ENCODE measurements around the gene CDH22.

Gene CDH22

DNA sequence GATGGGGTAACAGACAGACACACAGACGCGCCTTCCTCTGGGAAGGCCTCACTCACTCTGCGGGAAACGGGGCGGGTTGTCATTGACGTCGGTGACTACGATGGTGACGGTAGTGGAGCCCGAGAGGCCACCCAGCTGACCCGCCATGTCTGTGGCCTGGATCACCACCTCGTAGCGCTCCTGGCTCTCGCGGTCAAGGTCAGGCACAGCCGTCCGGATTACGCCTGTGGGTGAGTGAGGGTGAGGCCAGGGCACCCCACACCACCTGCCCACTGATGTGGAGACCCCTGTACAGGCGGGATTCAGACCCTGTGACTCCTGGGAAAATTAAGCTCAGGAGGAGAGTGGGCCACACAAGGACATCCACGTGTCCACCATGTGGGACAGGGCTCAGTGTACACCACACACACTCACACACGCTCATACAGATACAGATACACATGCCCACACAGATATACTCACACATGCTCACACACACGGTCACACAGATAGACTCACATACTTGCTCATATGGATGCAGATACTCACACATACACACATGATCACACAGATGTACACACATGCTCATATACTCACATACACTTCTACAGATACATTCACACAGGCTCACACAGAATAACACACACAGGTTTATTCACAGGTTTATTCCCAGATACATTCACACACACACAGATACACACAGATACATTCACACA is 91.4 kb downstream of the CDH22 start:
- Histone ChIP-seq H3K14ac (ENCODE audit: low read length) (peak overlapping the region; percentile 56), H3K9me3 (replicated peaks in 1 of 2; ENCODE audit: control insufficient read depth in 2 of 2, insufficient read depth in 1 of 2, low read depth in 1 of 2, low read length in 2 of 2) (no peaks in the 10 kb centered on the region), H3K4me3 (ENCODE audit: low read length in 2 of 2) (no peak overlapping the region), H4K8ac (ENCODE audit: low read depth, low read length) (no peak overlapping the region), H4K91ac (ENCODE audit: low read depth, low read length, poor library complexity) (peak overlapping the region; percentile 89), H3K36me3 (replicated peaks in 1 of 2; ENCODE audit: control insufficient read depth in 2 of 2, insufficient read depth in 2 of 2, low read length in 2 of 2) (no peaks in the 10 kb centered on the region), H2BK15ac (ENCODE audit: low read length) (peak overlapping the region; percentile 63), H3K27ac (replicated peaks; ENCODE audit: low read length) (peak overlapping the region; percentile 78), H3K9ac (ENCODE audit: low read depth, low read length, poor library complexity) (no peak overlapping the region), H3K18ac (ENCODE audit: low read length) (peak overlapping the region; percentile 91), H3K23ac (ENCODE audit: low read depth, low read length, poor library complexity) (peak overlapping the region; percentile 45), H3K4ac (ENCODE audit: low read length) (no peak overlapping the region), H3K4me2 (ENCODE audit: insufficient read depth, low read length, poor library complexity, severe bottlenecking) (no peak overlapping the region), H2AFZ (ENCODE audit: low read length) (no peak overlapping the region), H2AK5ac (ENCODE audit: low read depth, low read length) (peak overlapping the region; percentile 31), H3K4me1 (ENCODE audit: control insufficient read depth in 2 of 2, insufficient read depth in 1 of 2, low read depth in 1 of 2, low read length in 2 of 2) (peaks cover 26 to 35% of the 10 kb centered on the region in 2 donors), H2BK5ac (ENCODE audit: low read length) (peak overlapping the region; percentile 91), H3K79me1 (ENCODE audit: low read depth, low read length) (no peaks in the 10 kb centered on the region), H2BK12ac (ENCODE audit: low read length) (peak overlapping the region; percentile 95), H3K27me3 (ENCODE audit: control insufficient read depth in 3 of 3, insufficient read depth in 3 of 3, low read depth in 1 of 3, low read length in 3 of 3) (peaks cover 0 to 2% (median 0%) of the 10 kb centered on the region in 3 experiments), H2BK120ac (ENCODE audit: low read depth, low read length) (peak overlapping the region; percentile 37)
- WGBS, 2 donors (ENCODE audit: extremely low coverage in 2 of 2, insufficient read length in 2 of 2, insufficient replicate concordance in 1 of 2): no CpG with 5 or more reads among the region's 22 CpGs
- DNase-seq (ENCODE audit: low spot score): no peak

DNA sequence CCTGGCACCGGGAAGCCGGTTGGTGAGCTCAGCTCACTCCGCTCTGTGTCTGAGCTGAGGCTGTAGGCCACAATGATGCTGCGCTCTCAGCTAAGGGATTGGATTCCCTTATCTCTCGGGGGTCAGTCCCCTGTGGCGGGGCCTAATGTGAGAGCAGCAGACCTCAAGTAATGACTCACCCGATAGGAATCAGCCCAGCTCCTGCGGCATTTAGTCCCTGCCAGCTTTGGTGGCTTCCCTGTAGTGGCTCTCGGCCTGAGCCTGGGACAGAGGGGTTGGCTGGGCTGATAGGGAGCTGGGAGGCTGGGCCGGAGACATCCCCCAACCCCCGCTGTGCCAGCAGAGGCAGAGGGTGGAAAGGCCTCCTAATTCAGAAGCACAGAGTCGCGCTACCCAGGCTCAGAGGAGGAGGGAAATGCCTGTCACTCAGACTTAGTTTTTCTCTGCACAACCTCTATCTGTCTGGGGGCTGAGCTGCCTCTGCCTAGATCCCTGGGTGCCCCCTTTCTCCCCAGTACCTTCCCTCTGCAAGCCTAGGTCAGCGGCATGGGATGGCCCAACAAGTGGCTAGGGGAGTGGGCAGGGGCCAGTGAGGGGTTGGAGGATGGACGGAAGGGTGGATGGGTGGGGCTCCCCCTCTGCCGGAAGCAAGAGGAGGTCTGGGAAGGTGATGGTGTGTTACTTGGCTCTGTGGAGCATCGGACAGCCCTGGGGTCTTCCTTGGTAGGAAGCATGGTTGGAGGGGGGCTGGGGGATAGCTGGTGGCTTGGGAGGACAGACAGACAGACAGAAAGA is 92.2 kb downstream of the CDH22 start:
- Histone ChIP-seq H3K18ac (ENCODE audit: low read length) (peak overlapping the region; percentile 91), H2BK12ac (ENCODE audit: low read length) (no peak overlapping the region), H2BK120ac (ENCODE audit: low read depth, low read length) (peak overlapping the region; percentile 37), H3K27me3 (ENCODE audit: control insufficient read depth in 3 of 3, insufficient read depth in 3 of 3, low read depth in 1 of 3, low read length in 3 of 3) (peaks cover 0 to 4% (median 0%) of the 10 kb centered on the region in 3 experiments), H3K4me1 (ENCODE audit: control insufficient read depth in 2 of 2, insufficient read depth in 1 of 2, low read depth in 1 of 2, low read length in 2 of 2) (peaks cover 19 to 27% of the 10 kb centered on the region in 2 donors), H3K9me3 (replicated peaks in 1 of 2; ENCODE audit: control insufficient read depth in 2 of 2, insufficient read depth in 1 of 2, low read depth in 1 of 2, low read length in 2 of 2) (no peaks in the 10 kb centered on the region), H4K91ac (ENCODE audit: low read depth, low read length, poor library complexity) (peak overlapping the region; percentile 40), H4K8ac (ENCODE audit: low read depth, low read length) (no peak overlapping the region), H3K9ac (ENCODE audit: low read depth, low read length, poor library complexity) (no peak overlapping the region), H3K14ac (ENCODE audit: low read length) (no peak overlapping the region), H2AK5ac (ENCODE audit: low read depth, low read length) (peak overlapping the region; percentile 31), H3K4me3 (ENCODE audit: low read length in 2 of 2) (no peak overlapping the region), H3K36me3 (replicated peaks in 1 of 2; ENCODE audit: control insufficient read depth in 2 of 2, insufficient read depth in 2 of 2, low read length in 2 of 2) (no peaks in the 10 kb centered on the region), H3K79me1 (ENCODE audit: low read depth, low read length) (no peaks in the 10 kb centered on the region), H3K27ac (replicated peaks; ENCODE audit: low read length) (peak overlapping the region; percentile 78), H3K23ac (ENCODE audit: low read depth, low read length, poor library complexity) (no peak overlapping the region), H3K4ac (ENCODE audit: low read length) (no peak overlapping the region), H2BK15ac (ENCODE audit: low read length) (peak overlapping the region; percentile 63), H2BK5ac (ENCODE audit: low read length) (peak overlapping the region; percentile 91), H3K4me2 (ENCODE audit: insufficient read depth, low read length, poor library complexity, severe bottlenecking) (peak overlapping the region; percentile 19), H2AFZ (ENCODE audit: low read length) (peak overlapping the region; percentile 41)
- WGBS, 2 donors (ENCODE audit: extremely low coverage in 2 of 2, insufficient read length in 2 of 2, insufficient replicate concordance in 1 of 2): no CpG with 5 or more reads among the region's 17 CpGs
- DNase-seq (ENCODE audit: low spot score): peak; percentile 75

DNA sequence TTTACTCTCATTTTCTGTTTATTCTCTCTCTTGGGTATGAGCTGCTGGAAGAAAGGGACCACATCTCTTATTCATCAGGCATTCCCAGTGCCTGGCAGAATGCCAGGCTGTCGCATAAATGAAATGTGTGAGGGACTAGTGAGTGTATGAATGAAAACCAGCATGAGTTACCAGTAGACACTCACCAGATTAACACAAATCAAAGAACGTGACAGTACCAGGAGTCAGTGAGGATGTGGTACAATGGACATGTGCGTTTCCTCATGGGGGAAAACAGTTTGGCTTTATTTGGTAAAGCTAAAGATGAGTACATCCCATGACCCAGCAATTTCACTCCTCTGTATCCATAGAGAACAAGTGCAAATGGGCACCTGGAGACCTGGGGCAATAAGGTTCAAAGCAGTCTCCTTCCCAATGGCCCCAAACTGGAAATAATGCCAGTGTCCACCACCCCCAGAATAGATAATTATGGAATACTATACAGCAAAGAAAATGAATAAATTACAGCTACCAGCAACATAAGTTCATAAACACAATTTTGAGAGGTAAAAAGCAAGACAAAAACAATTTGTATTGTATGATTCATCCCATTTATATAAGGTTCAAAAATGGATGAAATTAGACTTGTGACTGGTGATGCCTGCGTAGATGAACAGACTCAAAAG is 93.3 kb downstream of the CDH22 start:
- WGBS, 2 donors (ENCODE audit: extremely low coverage in 2 of 2, insufficient read length in 2 of 2, insufficient replicate concordance in 1 of 2): no CpG with 5 or more reads among the region's 4 CpGs
- H3K9me3 ChIP-seq (replicated peaks in 1 of 2; ENCODE audit: control insufficient read depth in 2 of 2, insufficient read depth in 1 of 2, low read depth in 1 of 2, low read length in 2 of 2): no peaks in the 10 kb centered on the region
- H3K27me3 ChIP-seq (ENCODE audit: control insufficient read depth in 3 of 3, insufficient read depth in 3 of 3, low read depth in 1 of 3, low read length in 3 of 3): peaks cover 0 to 7% (median 0%) of the 10 kb centered on the region in 3 experiments
- H3K18ac ChIP-seq (ENCODE audit: low read length): no peak overlapping the region
- H3K79me1 ChIP-seq (ENCODE audit: low read depth, low read length): no peaks in the 10 kb centered on the region
- peaks cover 10 to 23% of the 10 kb centered on the region in 2 donors for H3K4me1 ChIP-seq (ENCODE audit: control insufficient read depth in 2 of 2, insufficient read depth in 1 of 2, low read depth in 1 of 2, low read length in 2 of 2)
- no peak overlapping the region for H3K14ac ChIP-seq (ENCODE audit: low read length)
- no peak overlapping the region for H4K91ac ChIP-seq (ENCODE audit: low read depth, low read length, poor library complexity)
- no peak overlapping the region for H2BK120ac ChIP-seq (ENCODE audit: low read depth, low read length)
- no peak overlapping the region for H4K8ac ChIP-seq (ENCODE audit: low read depth, low read length)
- no peak overlapping the region for H3K23ac ChIP-seq (ENCODE audit: low read depth, low read length, poor library complexity)
- no peak overlapping the region for H3K4me2 ChIP-seq (ENCODE audit: insufficient read depth, low read length, poor library complexity, severe bottlenecking)
- no peak overlapping the region for H2BK15ac ChIP-seq (ENCODE audit: low read length)
- no peak overlapping the region for H3K27ac ChIP-seq (replicated peaks; ENCODE audit: low read length)
- DNase-seq (ENCODE audit: low spot score): no peak
- H3K36me3 ChIP-seq (replicated peaks in 1 of 2; ENCODE audit: control insufficient read depth in 2 of 2, insufficient read depth in 2 of 2, low read length in 2 of 2): no peaks in the 10 kb centered on the region
- H2BK12ac ChIP-seq (ENCODE audit: low read length): no peak overlapping the region
- no peak overlapping the region for H2AK5ac ChIP-seq (ENCODE audit: low read depth, low read length)
- H2BK5ac ChIP-seq (ENCODE audit: low read length): no peak overlapping the region
- H3K4ac ChIP-seq (ENCODE audit: low read length): no peak overlapping the region
- H3K4me3 ChIP-seq (ENCODE audit: low read length in 2 of 2): no peak overlapping the region
- H2AFZ ChIP-seq (ENCODE audit: low read length): no peak overlapping the region
- H3K9ac ChIP-seq (ENCODE audit: low read depth, low read length, poor library complexity): no peak overlapping the region

Data from neuronal stem cell (in vitro differentiated cells).